GM21528 (cell line): ENCODE data around the gene TECTB.
"Not testable (repeated sequence)": the region's sequence is repeated elsewhere in the genome, so short reads cannot be mapped to it uniquely, and the experiment has no call there.

Experiments used
- ATAC-seq: cut with Tn5 transposase; IDR thresholded peaks from one replicate; pipeline ENCODE4 v1.9.1; 2021; ENCODE audit warnings: mild to moderate bottlenecking, moderate library complexity; ENCODE audit not compliant: unreplicated experiment, low FRiP score

The TECTB gene

GRCh38 chr10:112283100-112283499 is at the start of gene TECTB:
TSS of gene TECTB (plus strand) at chr10:112283400. CDS start at chr10:112283735, 335 bp downstream.
- no peak for ATAC-seq

- no peak for ATAC-seq
These were observed 48.1 kb upstream of the TECTB start for GRCh38 chr10:112235141-112235540.

GRCh38 chr10:112235920-112236319 is 47.3 kb upstream of the TECTB start:
- ATAC-seq: no peak

DNA sequence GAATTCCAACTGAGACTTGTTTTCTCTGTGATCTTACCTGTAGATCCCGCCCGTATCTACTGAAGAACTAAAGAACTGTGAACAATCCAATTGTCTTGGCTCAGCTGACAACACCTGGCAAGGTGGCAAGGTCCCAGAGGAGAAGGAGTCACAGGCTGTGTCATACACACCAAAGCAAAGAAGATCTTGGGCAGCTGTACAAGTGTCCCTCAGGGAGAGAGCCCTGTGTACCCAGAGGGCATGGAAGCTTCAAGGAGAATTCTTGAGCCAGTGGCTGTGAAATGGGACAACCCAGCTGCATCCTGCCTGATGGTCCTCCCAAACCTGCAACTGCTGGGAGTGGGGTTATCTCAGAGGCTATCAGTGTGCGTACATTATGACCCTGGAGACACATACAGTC is 46.7 kb upstream of the TECTB start:
- ATAC-seq: no peak

- ATAC-seq: no peak
These were observed 43.9 kb upstream of the TECTB start for GRCh38 chr10:112239347-112239746.

DNA sequence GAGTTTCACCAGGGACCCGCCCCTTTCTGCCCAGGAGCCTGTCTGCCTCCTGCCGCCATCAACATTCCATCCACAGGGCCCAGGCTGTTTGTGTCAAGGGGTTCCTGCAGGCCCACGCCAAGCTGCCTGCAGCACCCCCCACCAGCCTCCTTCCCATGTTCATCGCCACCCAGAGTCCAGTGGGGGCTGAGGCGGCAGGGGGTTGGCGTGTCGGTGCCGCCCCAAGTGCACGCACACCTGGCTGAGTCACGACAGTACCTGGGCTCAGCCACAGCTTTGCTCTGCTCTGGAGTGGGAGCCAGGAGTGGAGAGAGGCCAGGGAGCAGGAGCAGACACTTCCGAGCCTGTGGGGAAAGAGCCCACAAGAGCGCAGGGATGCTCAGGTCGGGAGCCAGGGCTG is 42.8 kb upstream of the TECTB start:
- no peak for ATAC-seq

DNA sequence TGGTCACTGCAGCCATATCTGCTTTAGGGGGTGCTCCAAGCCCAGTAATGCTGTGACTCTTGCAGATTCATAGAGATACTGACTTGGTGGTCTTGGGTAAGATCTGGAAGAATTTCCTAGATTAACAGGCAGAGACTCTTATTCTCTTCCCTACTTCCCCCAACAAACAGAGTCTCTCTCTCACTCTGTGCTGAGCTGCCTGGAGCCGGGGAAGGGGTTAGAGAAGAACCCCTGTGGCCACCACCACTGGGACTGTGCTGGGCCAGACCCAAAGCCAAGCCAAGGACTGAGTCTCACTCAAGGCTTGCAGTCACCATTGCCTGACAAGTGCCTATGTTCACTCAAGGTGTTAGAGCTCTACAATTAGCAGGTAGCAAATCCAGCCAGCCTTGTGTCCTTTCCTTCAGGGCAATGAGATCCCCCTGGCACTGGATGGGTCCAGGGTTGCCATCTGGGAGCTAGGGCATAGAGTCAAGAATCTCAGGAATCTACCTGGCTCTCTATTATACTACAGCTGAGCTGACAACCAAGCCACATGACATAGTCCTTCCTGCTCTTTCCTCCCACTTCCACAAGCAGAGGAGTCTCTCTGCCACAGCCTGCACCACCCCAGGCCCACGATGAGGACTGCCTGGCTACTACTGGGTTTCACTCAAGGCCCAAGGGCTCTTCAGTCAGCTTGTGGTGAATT is 41.4 kb upstream of the TECTB start:
- ATAC-seq: no peak

DNA sequence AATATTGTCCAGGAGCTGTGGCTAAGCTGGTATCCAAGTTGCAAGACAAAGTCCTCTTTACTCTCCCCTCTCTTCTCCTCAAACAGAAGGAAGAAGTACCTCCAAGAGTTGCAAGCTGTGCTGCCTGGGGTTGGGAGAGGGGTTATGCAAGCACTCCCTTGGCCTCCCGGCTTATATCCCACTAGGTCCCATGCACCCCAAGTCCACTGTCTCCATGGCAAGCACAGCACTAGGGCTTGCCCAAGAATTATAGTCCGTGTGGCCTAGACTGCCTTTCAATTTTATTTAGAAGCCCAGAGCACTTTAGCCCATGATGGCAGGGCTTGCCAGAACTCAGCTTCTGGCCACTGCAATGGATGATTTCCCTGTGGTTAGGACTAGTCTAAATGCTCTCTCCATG is 40.4 kb upstream of the TECTB start:
- ATAC-seq: no peak

- no peak for ATAC-seq
These were observed 39.5 kb upstream of the TECTB start for GRCh38 chr10:112243713-112244112.

GRCh38 chr10:112244197-112244596 is 39.0 kb upstream of the TECTB start:
- no peak for ATAC-seq

GRCh38 chr10:112247791-112248190 is 35.4 kb upstream of the TECTB start:
- no peak for ATAC-seq

DNA sequence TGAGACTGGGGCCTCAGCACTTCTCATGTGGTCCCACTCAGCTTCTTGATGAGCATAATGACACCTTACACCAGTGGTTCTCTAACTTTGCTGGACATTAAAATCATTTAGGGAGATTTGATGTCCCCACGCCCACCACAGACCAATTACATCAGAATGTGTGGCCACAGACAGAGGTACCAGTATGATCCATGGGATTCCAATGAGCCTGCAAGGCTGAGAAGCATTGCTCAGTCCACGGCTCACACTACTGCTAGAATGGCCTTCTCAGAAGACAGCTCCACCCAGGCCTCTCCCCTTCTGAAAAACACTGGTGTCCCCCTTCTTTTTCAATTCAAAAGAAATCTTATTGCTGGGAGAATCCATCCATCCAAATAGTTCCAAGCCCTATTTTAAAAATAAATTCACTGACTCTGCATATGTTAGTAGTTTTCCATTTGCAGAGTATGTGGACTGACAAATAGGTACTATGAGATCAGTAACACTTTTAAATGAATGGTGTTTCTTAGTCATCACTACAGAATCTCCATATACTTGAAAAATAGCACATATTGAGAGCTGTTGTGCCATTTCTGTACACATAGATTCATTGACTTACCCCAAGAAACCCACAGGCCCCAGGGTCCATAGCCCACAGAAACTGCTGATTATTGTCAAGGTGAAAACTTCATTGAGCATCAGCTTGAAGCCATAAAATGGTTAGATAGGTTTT is 34.5 kb upstream of the TECTB start:
- no peak for ATAC-seq

DNA sequence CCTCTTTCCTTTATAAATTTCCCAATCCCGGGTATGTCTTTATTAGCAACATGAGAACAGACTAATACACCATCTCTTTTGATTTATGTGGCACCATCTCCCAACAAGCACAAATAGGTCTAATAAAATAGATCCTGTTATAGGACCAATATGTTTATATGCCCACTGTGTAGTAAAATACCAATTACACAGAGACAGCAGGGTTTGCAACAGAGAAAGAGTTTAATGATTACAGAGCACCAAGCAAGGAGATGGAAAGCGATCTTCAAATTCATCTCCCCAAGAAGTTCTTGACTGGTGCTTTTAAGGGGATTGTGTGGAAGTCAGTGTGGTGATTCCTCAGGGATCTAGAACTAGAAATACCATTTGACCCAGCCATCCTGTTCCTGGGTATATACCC is 33.5 kb upstream of the TECTB start:
- ATAC-seq: no peak

DNA sequence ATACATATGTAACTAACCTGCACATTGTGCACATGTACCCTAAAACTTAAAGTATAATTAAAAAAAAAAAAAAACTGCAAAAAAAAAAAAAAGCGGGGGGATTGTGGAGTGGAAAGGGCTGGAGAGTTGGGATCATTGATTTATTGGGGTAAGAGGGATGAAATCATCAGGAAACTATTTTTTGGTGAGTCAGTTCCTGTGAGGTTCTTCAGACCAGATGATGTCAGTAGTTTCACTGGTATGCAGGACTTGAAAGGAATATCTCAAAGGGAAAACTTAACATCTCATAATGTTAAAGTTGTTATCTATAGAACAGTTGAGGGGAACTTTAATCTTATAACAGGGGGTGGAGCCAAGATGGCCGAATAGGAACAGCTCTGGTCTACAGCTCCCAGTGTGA is 32.6 kb upstream of the TECTB start:
- ATAC-seq: no peak

GRCh38 chr10:112251238-112251637 is 32.0 kb upstream of the TECTB start:
- not testable (repeated sequence) for ATAC-seq

- no peak for ATAC-seq
These were observed 24.8 kb upstream of the TECTB start for GRCh38 chr10:112258407-112258806.

DNA sequence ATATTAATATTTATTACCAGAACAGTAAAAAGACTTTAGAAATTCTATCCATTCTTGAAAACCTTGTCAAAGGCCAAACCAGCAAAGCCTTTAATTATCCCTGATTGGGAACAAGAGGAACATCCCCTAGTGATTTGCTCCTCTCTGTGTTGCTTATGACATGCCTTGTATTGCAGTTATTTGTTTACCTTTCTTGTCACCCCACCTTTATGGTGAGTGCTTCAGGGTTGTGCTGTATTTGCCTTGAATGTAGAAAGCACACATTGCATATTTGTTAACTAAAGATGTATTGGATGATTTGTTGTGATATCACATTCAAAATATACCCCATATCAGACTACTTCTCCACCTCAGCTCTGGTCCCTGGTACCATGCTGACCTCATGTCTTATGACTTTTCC is 23.5 kb upstream of the TECTB start:
- ATAC-seq: no peak

GRCh38 chr10:112260831-112261230 is 22.4 kb upstream of the TECTB start:
- no peak for ATAC-seq

GRCh38 chr10:112261281-112261822 is 21.8 kb upstream of the TECTB start:
- ATAC-seq: no peak

- ATAC-seq: no peak
These were observed 20.7 kb upstream of the TECTB start for GRCh38 chr10:112262546-112262945.

DNA sequence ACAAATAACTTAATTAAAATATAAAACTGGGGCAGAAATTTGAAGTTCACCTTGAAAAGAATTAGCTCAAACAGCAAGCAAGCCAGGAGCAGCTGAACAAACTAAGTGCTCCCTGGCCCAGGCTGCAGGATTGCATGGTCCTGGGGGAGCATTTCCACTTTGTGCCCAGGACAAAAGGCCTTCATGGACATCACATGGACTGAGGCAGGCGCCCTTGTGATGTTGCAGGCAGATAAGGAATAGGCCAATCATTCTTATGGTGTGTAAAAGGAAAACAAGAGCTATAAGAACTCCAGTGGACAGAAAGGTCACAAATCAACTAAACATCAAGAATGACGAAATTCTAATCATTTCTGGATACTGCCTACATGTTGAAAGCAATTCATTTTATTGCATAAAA is 17.5 kb upstream of the TECTB start:
- no peak for ATAC-seq

GRCh38 chr10:112269266-112269665 is 13.9 kb upstream of the TECTB start:
- ATAC-seq: no peak
